Stimulated activated CD4-positive, alpha-beta T cell treated with anti-CD3 and anti-CD28 coated beads, Interleukin-1b, Interleukin-23, amount 100 ng/mL, for 1 hour (primary cell): ENCODE measurements around the gene ELF3.
"Not testable (repeated sequence)": the region's sequence is repeated elsewhere in the genome, so short reads cannot be mapped to it uniquely, and the experiment has no call there.

Source experiments
- DNase-seq, 2 donors: peaks; one replicate each; pipeline ENCODE4 v3.0.0-alpha.2; 2020; ENCODE audit warnings: low read depth in 2 of 2

ELF3 gene

GRCh38 chr1:202034683-202035462 is 24.5 kb downstream of the ELF3 start:
- no peak for DNase-seq

GRCh38 chr1:202036595-202037387 is 26.4 kb downstream of the ELF3 start:
- no peak for DNase-seq

GRCh38 chr1:202037706-202038296 is 27.4 kb downstream of the ELF3 start:
- no peak for DNase-seq

- DNase-seq, result no peak
Measured at GRCh38 chr1:202038688-202039346, 28.4 kb downstream of the ELF3 start.

- no peak for DNase-seq
Measured at GRCh38 chr1:202045705-202046104, 35.3 kb downstream of the ELF3 start.

GRCh38 chr1:202046227-202046626 is 35.8 kb downstream of the ELF3 start:
- DNase-seq, result no peak

GRCh38 chr1:202046748-202047708 is 36.6 kb downstream of the ELF3 start:
- DNase-seq, result no peak

GRCh38 chr1:202047977-202048376 is 37.6 kb downstream of the ELF3 start:
- DNase-seq, result no peak

- no peak for DNase-seq
Measured at GRCh38 chr1:202049129-202049528, 38.7 kb downstream of the ELF3 start.

- DNase-seq, result no peak
Measured at GRCh38 chr1:202054094-202054493, 43.7 kb downstream of the ELF3 start.

- not testable (repeated sequence) for DNase-seq
Measured at GRCh38 chr1:202054673-202055072, 44.3 kb downstream of the ELF3 start.

- no peak for DNase-seq
Measured at GRCh38 chr1:202056644-202057334, 46.4 kb downstream of the ELF3 start.

GRCh38 chr1:202057335-202057704 is 46.9 kb downstream of the ELF3 start:
- DNase-seq, result not testable (repeated sequence)

- no peak for DNase-seq
Measured at GRCh38 chr1:202058001-202058908, 47.9 kb downstream of the ELF3 start.

GRCh38 chr1:202061055-202061454 is 50.7 kb downstream of the ELF3 start:
- no peak for DNase-seq

- not testable (repeated sequence) for DNase-seq
Measured at GRCh38 chr1:202061787-202062186, 51.4 kb downstream of the ELF3 start.

GRCh38 chr1:202062636-202063035 is 52.2 kb downstream of the ELF3 start:
- not testable (repeated sequence) for DNase-seq

- DNase-seq, result no peak
Measured at GRCh38 chr1:202063093-202063492, 52.7 kb downstream of the ELF3 start.

- DNase-seq, result not testable (repeated sequence)
Measured at GRCh38 chr1:202064889-202065312, 54.5 kb downstream of the ELF3 start.
